UCSD-AML1 (cell line): Measurements from ENCODE around the gene CSRNP3.

ENCODE experiments used
- DNase-seq: peaks from one replicate; lab custom pipeline; 2025; ENCODE audit not compliant: unreplicated experiment; lab: John Stamatoyannopoulos, UW

Gene CSRNP3, protein sequence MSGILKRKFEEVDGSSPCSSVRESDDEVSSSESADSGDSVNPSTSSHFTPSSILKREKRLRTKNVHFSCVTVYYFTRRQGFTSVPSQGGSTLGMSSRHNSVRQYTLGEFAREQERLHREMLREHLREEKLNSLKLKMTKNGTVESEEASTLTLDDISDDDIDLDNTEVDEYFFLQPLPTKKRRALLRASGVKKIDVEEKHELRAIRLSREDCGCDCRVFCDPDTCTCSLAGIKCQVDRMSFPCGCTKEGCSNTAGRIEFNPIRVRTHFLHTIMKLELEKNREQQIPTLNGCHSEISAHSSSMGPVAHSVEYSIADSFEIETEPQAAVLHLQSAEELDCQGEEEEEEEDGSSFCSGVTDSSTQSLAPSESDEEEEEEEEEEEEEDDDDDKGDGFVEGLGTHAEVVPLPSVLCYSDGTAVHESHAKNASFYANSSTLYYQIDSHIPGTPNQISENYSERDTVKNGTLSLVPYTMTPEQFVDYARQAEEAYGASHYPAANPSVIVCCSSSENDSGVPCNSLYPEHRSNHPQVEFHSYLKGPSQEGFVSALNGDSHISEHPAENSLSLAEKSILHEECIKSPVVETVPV

GRCh38 chr2:165469417-165469816 is at the start of gene CSRNP3:
CSRNP3 (plus strand) TSS chr2:165469698; CDS start chr2:165595066, 125,368 bp downstream.
- DNase-seq: no peak

- no peak for DNase-seq
Observed at GRCh38 chr2:165420231-165420630, 49.3 kb upstream of the CSRNP3 start.

DNA sequence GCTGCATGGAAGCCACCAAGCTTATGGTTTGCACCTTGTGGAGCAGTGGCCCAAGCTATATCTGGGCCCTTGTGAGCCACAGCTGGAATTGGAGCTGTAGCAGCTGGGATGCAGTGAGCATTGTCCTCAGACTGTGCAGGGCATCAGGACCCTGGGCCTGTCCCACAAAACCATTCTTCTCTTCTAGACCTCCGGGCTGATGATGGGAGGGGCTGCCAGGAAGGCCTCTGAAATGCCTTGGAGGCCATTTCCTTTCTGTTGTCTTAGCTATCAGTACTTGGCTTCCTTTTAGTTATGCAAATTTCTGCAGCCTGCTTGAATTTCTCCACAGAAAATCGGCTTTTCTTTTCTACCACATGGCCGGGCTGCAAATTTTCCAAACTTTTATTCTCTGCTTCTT is 46.4 kb upstream of the CSRNP3 start:
- no peak for DNase-seq

DNA sequence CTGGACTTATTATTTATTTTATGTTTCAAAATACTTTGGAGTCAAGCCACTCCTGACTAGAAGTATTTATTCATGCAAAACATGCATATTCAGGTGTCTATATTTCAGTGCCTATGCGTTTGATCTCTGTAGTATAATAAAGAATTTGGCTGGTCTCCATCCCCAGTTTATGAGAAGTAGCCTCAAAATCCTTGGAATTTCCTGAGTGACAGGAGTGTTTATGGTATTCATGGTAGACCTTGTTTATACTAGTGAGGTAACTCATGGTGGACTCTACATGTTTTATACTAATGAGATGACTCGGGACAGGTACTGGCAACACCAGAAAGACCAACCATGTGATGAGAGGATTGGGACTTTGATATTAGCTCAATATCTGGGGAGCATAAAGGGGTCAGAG is 43.9 kb upstream of the CSRNP3 start:
- DNase-seq: no peak

- no peak for DNase-seq
Observed at GRCh38 chr2:165427686-165428085, 41.8 kb upstream of the CSRNP3 start.

DNA sequence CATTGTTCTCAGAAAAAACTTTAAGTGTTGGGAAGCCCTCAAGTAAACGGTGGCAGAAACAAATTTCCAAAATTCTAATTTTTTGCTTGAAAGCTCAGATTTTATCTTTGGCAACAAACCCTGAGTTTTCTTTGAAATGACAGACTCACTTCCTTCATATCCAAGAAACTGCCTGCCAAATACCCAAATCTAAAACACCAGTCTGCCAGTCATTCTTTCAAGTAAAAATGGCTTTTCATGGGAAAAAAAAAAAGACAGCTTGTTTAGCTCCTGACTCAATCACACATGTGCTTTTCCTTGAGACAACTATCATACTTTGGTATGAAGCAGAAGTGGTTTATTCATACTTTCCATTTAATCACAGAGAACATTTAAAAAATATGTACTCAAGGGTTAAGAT is 40.6 kb upstream of the CSRNP3 start:
- DNase-seq: no peak

- DNase-seq: no peak
Observed at GRCh38 chr2:165431014-165431413, 38.5 kb upstream of the CSRNP3 start.

DNA sequence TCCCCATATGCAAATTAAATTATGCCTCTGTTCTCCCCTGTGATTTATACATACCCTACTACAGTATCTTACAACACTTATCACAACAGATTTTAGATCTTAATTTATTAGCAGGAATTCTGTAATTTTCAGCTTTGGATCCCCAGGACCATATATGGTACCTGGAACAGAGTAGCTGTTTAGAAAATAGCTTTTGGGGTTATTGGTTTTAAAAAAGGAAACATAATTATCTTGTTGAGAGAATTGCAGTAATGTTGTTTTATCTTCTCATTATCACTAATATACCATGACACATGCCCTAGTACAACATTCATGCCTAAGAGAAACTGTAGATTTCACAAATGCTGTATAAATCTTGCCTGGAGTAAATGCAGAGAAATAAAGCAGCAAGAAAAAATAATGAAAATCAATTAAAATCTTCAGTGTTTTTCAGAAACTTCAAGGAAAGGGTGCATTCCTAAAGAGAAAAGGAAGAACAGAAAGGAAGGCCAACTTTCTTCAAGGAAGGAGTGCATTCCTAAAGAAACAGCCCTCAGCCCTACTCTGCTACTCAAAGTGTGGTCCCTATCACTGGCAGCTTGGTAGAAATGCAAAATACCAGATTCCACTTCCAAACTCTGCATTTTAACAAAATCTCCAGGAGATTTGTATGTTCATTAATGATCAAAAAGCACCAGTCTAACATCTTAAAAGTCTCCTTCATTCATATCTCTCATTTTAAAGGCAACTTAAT is 37.1 kb upstream of the CSRNP3 start:
- no peak for DNase-seq

DNA sequence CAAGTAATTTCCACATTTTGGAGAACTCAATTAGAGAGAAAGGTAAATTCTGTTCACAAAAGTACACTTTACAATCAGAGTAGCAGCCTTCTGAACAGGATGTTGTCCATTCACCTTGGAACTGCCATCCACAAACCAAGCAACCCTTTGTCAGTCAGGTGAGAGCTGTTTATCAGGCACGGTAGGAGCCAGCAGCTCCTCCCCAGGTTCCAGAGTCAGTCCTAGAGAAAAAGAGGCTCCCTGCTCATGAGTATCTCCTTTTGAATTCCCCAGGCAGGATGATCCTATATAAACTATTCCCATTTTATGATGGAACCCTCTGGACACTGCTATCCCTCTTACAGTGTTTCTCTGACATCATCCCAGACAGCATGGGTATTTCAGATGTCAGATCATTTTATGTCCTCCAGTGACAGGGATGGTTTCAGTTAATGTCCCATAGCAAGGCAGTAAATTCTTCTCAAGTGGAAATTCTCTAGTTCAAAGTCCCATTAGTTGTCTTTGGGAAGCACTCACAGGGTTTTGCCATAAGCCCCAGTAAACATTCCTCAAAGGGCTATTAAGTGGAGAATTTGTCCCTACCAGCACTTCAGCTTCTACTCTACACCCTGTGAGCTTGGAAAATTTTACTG is 34.5 kb upstream of the CSRNP3 start:
- no peak for DNase-seq

DNA sequence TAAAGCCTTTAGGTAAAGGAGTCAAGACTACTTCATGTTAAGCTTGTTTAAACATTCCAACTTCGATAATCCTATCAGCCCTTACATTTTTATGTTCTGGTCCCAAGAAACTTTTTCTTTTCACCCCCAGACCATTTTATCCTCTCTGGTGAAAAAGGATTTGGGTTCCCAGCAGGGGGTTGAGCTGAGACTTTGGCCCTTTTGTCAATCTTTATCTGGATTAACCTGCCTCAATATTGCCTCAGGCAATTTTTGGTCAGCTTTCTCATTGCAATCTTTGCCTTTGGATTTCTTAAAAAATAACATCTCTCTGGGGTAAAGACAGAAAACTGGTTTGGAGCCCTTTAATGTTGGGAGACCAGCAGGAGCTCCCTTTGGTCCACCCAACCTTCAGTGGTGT is 33.9 kb upstream of the CSRNP3 start:
- DNase-seq: no peak

DNA sequence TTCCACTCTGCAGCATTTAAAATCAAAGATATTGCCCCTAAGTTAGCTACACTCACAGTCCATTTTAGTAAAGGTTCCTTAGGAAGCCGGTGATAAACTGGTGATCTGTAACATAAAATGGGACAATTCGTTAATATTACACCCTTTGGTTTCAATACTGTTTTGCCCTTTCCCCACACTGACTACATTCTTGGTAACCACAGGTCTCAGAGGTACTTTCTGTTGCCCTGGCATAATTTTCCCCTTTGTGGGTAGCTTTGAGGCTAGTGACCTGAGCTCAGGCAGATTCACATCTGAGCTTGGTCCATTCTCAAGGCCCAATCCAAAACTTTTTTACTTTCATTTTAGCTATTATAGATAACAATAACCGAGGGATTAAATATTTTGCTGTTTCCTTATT is 32.9 kb upstream of the CSRNP3 start:
- no peak for DNase-seq

DNA sequence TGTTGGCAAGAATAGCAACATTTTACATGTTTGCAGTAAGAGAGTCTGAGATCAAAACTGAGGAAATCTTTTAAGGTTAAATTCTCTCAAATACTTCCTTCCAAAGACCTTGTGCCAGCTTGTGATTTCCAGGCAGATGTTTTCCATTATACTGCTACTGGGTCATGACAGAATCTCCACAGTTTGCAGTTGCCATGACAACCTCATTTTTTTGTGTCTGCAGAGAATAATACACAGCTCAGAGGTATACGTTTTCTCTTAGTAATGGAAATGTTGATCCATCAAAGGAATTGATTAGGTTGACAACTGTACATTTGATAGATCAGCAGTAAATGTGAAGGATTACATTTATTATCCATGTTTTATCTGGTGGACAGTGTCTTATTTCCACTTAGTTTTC is 29.1 kb upstream of the CSRNP3 start:
- no peak for DNase-seq

GRCh38 chr2:165443511-165443910 is 26.0 kb upstream of the CSRNP3 start:
- DNase-seq: no peak

DNA sequence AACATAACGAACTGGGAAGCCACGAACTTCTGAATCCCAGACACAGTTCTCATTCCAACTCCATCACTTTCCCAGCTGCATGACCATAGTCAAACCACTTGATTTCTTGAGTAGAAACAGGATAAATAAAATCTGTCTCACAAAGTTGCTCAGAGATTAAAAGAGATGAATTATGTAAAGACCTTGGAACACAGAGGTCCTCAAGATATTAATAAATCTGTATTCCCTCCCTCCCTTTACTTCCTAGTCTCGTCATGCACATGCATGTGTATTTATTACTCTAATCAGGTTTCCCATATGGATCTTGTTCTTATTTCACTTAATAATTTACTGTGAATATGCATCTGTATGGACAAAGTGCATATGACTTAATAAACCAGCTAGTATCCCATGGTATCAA is 21.1 kb upstream of the CSRNP3 start:
- DNase-seq: no peak

DNA sequence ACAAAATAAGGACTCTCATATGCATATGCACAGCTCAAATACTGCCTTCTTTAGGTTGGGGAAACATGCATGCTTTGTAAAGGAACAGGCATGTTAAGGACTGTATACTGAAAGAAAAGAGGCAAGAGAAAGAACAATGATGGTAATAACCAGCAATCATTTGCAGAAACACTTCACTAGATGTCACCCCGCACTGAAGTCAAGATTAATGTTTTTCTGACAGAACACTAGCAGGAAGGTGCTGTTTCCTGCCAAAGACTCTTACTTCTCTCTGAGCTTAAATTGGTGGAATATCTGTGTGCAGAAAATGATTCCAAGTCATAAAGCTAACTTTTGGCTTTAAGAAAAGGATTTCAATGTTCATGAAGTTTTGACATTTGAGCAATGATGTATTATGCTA is 19.3 kb upstream of the CSRNP3 start:
- DNase-seq: no peak

DNA sequence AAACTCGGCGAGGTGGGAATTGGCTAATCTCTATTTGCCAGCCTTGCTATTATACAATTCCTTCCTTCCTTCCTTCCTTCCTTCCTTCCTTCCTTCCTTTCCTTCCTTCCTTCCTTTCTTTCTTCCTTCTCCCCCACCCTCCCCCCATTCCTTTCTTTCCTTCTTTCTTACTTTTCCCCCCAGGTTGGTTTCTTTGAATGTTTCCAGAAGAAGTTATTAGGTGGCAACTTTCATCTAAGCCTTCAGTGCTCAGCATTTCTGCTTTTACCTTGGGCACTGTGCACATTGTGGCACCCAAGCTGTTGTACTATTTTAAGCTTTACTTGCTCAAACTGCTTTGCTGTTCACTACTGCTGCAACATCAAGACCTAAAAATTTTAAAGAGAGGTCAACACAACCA is 17.2 kb upstream of the CSRNP3 start:
- no peak for DNase-seq

- DNase-seq: no peak
Observed at GRCh38 chr2:165453561-165454094, 15.9 kb upstream of the CSRNP3 start.

DNA sequence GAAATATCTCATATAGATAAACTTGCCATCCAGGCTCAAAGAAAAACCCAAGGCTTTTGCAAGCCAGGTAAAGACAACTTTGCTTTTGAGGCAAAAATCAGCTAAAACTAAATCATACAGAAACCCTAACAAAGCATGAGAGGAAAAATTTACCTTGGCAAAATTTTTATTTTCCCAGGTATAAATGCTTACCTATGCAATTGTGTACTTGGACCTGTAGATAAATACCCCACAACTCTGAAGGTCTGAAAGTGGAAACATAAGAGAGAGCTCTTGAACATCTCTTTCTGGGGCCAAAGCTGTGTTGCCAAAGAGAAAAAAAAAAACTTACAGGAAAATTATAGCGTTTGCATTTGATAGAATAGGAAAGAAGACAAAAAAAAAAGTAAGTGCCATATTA is 14.6 kb upstream of the CSRNP3 start:
- no peak for DNase-seq

DNA sequence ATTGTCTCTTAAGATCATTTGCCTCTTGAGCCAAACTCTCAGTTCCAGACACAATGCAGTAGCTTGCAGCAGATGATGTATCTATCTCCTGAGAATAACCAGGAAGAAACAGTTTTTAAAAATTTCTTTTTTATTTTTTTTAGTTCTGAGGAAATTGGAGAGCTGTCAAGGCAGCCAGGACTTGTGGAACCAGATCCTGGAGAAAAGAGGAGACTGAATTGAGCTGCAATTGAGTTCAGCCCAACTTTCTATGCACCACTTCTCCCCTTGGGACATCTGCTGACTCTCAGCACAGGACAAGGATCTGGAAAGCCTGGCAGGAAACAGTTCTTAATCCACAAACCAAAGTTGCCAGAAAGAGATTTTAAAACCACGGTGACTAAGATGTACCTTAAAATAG is 13.5 kb upstream of the CSRNP3 start:
- no peak for DNase-seq

- no peak for DNase-seq
Observed at GRCh38 chr2:165462443-165462842, 7.1 kb upstream of the CSRNP3 start.

DNA sequence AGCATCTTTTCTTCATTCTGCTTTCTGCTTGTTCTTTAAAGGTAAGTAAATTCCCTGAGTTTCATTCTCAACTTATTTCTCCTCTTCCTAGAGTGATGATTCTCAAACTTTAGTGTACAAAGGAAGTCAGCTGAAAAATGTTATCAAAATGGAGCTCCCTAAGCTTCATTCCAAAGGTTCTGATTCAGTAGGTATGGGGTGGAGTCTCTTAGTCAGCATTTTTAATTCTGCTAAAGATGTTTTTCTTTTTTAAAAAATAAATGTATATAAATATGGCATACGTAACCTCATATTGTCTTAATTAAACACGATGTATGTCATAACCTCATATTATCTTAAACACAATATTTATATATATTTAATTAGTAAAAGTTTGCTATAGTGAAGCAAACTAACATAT is 3.1 kb upstream of the CSRNP3 start:
- DNase-seq: no peak
